ENCODE measurements around the gene SMARCD1.

DNA sequence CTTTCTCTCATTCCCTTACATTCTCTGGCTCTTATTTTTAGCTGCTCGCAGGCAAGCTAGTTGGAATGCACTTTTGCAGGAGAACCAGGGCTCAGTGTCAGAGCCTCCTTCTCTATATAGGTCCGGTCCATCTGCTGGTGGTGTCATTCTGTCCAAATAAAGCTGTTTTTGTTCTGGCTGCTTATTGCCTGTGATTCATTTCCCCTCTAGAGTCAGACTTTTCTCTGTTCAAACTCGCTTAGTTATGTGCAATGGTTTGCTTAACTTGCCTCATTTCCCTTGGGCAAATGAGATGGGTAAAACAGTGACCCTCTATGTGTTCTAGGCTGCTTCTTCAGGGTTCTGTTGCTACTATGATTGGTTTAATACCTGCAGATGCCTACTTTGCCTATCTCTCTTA is 2.9 kb downstream of the SMARCD1 start:
- TF ChIP-seq POLR2AphosphoS5 (IDR thresholded peaks at IDR 0.05) (no peak), POLR2A (IDR thresholded peaks at IDR 0.05; ENCODE audit: low read depth) (no peak)

Measured in esophagus muscularis mucosa (tissue), 2 donors.